Stimulated activated effector memory CD8-positive, alpha-beta T cell treated with anti-CD3 and anti-CD28 coated beads, Interleukin-12 subunit alpha, Interleukin-12 subunit beta, amount 100 ng/mL, for 72 hours (primary cell): ENCODE data around the gene PRR16.

Experiments used
- ATAC-seq: fragments of 150-1000 bp; cut with Tn5 transposase; 2 replicates; pipeline ENCODE4 v1.10.0; 2021
- DNase-seq, 2 donors: peaks; one replicate each; pipeline ENCODE4 v3.0.0; 2021 to 2022; ENCODE audit warnings: low spot score in 2 of 2
- H3K27ac Mint-ChIP-seq: one replicate; pipeline ENCODE4 v1.8.0; 2022; ENCODE audit warnings: mild to moderate bottlenecking, mixed read lengths
- H3K36me3 Mint-ChIP-seq: one replicate; pipeline ENCODE4 v1.8.0; 2022; ENCODE audit warnings: mild to moderate bottlenecking, mixed read lengths
- H3K4me1 Mint-ChIP-seq: one replicate; pipeline ENCODE4 v1.8.0; 2022; ENCODE audit warnings: mixed read lengths
- H3K4me3 Mint-ChIP-seq: one replicate; pipeline ENCODE4 v1.8.0; 2022; ENCODE audit warnings: mild to moderate bottlenecking, mixed read lengths
- H3K9me3 Mint-ChIP-seq: one replicate; pipeline ENCODE4 v1.8.0; 2022; ENCODE audit warnings: mixed read lengths

The PRR16 gene

DNA sequence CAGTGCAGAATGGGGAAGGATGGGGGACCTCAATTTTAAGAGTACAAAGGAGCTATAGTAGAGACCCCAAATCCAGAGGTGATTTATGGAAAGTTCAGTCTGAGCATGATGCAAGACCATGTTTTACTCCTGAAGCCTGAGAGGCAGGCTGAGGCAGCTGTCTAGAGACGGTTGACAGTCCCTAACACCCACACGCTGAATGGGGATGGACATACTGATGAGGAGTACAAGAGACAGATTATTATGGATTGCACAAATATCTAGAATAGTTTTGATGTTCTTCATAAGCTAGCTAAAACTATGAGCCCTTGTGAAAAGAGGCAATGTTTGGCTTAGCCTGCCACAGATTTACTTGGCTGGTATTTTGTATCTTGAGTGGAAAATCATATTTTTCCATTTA lies 64.5 kb downstream of the PRR16 start:
- ATAC-seq: no peak
- H3K4me3 Mint-ChIP-seq: no peak overlapping the region

GRCh38 chr5:120529386-120529785 lies 65.3 kb downstream of the PRR16 start:
- no peak for DNase-seq
- Mint-ChIP-seq H3K4me3 (no peak overlapping the region), H3K27ac (no peak overlapping the region), H3K36me3 (no peaks in the 10 kb centered on the region), H3K4me1 (no peaks in the 10 kb centered on the region), H3K9me3 (peaks cover 15% of the 10 kb centered on the region)
- no peak for ATAC-seq

More for the DNA sequence above, 64.5 kb downstream of the PRR16 start:
- Mint-ChIP-seq H3K36me3 (no peaks in the 10 kb centered on the region), H3K9me3 (peaks cover 14% of the 10 kb centered on the region), H3K27ac (no peak overlapping the region), H3K4me1 (no peaks in the 10 kb centered on the region)
- no peak for DNase-seq

DNA sequence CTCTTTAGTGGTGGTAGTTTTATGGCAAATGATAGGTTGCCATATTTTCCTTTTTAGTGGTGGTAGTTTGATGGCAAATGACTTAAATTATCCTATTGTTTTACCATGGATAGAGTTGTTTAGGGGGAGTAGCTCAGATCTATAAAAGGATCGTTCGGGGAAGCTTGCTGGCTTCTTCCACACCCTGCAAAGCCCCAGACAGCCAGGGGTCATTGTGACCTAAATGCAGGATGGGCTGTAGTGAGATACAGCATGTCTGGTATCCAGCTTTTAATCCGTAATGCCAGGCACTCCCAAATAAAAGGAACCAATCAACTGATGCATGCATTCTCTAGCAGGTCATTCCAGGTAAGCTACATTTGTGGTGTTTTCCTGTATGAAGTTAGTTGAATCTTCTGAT lies 67.1 kb downstream of the PRR16 start:
- ATAC-seq: no peak
- no peaks in the 10 kb centered on the region for H3K36me3 Mint-ChIP-seq
- H3K4me3 Mint-ChIP-seq: no peak overlapping the region
- no peaks in the 10 kb centered on the region for H3K4me1 Mint-ChIP-seq
- no peak for DNase-seq
- H3K27ac Mint-ChIP-seq: no peak overlapping the region
- peaks cover 15% of the 10 kb centered on the region for H3K9me3 Mint-ChIP-seq

DNA sequence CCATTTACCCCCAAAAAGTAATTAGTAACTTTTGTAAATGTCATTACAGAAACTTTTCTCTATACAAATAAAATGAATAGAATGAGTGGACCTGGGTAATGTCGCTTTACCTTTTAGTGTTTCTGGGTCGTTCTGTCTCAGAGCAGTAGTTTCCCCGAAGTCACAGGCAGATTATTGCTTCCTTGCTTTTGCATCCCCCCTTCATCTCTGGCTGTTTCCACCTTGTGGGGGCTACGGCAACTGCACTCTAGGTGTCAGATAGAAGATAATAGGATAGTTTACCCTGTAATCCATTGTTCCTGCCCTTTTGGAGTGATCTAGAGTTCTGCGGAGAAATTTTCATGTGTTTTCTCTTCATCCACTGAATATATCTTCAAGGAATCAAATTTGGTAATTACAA lies 68.7 kb downstream of the PRR16 start:
- no peak overlapping the region for H3K27ac Mint-ChIP-seq
- ATAC-seq (no peak), DNase-seq (no peak)
- H3K4me3 Mint-ChIP-seq: no peak overlapping the region
- H3K4me1 Mint-ChIP-seq: no peaks in the 10 kb centered on the region
- peaks cover 15% of the 10 kb centered on the region for H3K9me3 Mint-ChIP-seq
- no peaks in the 10 kb centered on the region for H3K36me3 Mint-ChIP-seq

DNA sequence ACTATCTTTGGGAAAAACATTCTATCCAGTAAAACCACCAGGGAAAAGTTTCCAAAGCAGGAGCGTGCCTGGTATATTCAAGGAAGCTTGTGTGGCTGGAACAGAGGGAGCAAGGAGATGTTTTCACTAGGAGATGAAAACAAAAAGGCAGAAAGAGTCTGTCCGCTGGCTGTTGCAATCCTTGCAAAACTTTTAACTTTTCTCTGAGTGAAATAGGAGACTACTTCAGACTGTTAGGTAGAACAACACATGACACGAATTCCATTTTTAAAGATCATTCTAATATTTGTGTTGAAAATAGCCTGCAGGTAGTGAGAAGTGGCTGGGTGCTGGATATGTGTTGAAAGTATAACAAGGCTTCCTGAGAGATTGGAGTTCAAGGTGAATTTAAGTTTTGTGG lies 69.5 kb downstream of the PRR16 start:
- no peaks in the 10 kb centered on the region for H3K4me1 Mint-ChIP-seq
- no peak for ATAC-seq
- H3K27ac Mint-ChIP-seq: no peak overlapping the region
- no peak for DNase-seq
- H3K9me3 Mint-ChIP-seq: peaks cover 10% of the 10 kb centered on the region
- no peak overlapping the region for H3K4me3 Mint-ChIP-seq
- no peaks in the 10 kb centered on the region for H3K36me3 Mint-ChIP-seq

DNA sequence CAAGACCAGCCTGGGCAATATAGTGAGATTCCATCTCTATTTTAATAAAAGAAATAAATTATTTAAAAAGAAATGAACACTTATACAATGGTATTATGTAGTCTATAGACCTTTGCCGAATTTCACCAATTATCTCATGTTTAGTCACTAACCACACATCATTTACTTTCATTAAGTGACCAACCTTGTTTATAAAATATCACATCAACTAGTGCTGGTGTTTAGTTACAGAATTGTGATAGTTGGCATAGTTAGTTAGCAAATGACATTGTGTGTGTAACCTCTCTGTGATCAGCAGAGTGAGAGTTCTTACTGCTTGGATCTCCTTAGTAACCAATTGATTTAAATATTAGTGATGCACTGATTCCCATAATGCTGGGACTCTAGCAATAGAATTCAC lies 71.8 kb downstream of the PRR16 start:
- ATAC-seq (no peak), DNase-seq (no peak)
- H3K27ac Mint-ChIP-seq: no peak overlapping the region
- peaks cover 9% of the 10 kb centered on the region for H3K9me3 Mint-ChIP-seq
- no peaks in the 10 kb centered on the region for H3K36me3 Mint-ChIP-seq
- no peak overlapping the region for H3K4me3 Mint-ChIP-seq
- H3K4me1 Mint-ChIP-seq: no peaks in the 10 kb centered on the region

GRCh38 chr5:120538149-120538548 lies 74.0 kb downstream of the PRR16 start:
- H3K4me1 Mint-ChIP-seq: no peaks in the 10 kb centered on the region
- ATAC-seq (no peak), DNase-seq (no peak)
- no peak overlapping the region for H3K4me3 Mint-ChIP-seq
- no peak overlapping the region for H3K27ac Mint-ChIP-seq
- H3K9me3 Mint-ChIP-seq: peaks cover 13% of the 10 kb centered on the region
- no peaks in the 10 kb centered on the region for H3K36me3 Mint-ChIP-seq

DNA sequence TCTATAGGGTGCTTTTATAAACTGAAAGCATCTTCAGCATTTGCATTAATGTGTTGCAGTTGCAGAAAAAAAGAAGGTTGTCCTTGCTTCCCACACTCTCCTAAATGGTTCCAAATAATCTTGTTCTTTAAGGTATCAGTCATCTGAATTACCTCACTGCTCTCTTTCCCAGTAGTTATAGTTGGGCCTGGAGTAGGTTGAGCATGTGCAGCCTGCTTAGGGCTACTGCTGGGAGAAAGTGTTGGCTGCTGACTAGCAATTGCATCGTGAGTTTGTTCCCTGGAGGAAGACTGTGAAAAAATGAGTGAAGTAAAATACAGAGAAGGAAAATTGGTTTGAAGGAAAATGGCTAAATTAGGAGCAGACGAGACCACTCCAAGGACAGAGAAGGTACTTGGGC lies 74.5 kb downstream of the PRR16 start:
- Mint-ChIP-seq H3K4me1 (no peaks in the 10 kb centered on the region), H3K4me3 (no peak overlapping the region), H3K9me3 (peaks cover 13% of the 10 kb centered on the region), H3K27ac (no peak overlapping the region), H3K36me3 (no peaks in the 10 kb centered on the region)
- ATAC-seq: no peak
- no peak for DNase-seq

GRCh38 chr5:120539471-120539870 lies 75.4 kb downstream of the PRR16 start:
- Mint-ChIP-seq H3K4me3 (no peak overlapping the region), H3K27ac (no peak overlapping the region), H3K4me1 (no peaks in the 10 kb centered on the region), H3K9me3 (peaks cover 9% of the 10 kb centered on the region), H3K36me3 (no peaks in the 10 kb centered on the region)
- no peak for DNase-seq
- no peak for ATAC-seq

DNA sequence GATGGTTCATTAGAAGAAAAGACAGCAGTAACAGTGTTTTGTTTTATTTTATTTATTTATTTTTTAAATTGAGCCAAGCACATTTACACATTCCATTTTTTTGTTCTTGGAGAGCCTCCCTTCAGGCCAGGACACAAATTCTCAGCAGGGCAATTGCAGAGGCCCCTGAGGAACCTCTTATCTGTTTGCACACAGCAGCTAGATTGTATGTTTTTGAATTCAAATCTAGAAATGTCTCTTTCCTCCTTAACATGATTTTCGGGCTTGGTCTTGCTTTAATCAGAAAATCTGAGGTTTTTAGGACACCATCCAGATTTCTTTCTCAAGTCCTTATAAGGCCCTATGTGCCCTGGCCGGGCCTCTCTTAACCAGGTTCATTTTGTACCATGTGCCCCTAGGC lies 76.0 kb downstream of the PRR16 start:
- Mint-ChIP-seq H3K9me3 (peaks cover 9% of the 10 kb centered on the region), H3K4me3 (no peak overlapping the region), H3K36me3 (no peaks in the 10 kb centered on the region), H3K27ac (no peak overlapping the region), H3K4me1 (no peaks in the 10 kb centered on the region)
- no peak for DNase-seq
- ATAC-seq: no peak

DNA sequence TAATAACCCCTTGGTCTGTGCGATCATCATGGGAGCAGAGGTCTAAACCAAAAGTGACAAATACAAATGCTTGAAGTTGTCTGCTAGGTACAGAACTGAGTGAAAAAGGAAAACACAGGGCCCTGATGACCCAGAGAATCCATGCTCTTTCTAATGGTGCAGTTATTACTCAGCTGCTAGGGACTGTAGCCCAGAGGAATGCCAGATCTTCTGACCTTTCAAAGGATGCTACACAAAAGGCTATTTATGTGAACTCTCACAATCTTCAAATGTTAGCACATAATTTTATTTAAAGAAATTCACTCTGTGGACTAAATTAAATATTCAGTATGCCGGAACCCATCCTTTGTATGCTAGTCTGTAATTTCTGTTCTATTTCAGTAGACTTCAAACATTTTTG lies 79.9 kb downstream of the PRR16 start:
- Mint-ChIP-seq H3K4me3 (no peak overlapping the region), H3K36me3 (no peaks in the 10 kb centered on the region), H3K4me1 (no peaks in the 10 kb centered on the region), H3K9me3 (peaks cover 9% of the 10 kb centered on the region), H3K27ac (no peak overlapping the region)
- ATAC-seq: no peak
- DNase-seq: no peak

- DNase-seq (no peak), ATAC-seq (no peak)
- Mint-ChIP-seq H3K4me1 (no peaks in the 10 kb centered on the region), H3K4me3 (no peak overlapping the region), H3K27ac (no peak overlapping the region), H3K36me3 (no peaks in the 10 kb centered on the region), H3K9me3 (peaks cover 9% of the 10 kb centered on the region)
Measured at GRCh38 chr5:120545007-120545406, 80.9 kb downstream of the PRR16 start.

GRCh38 chr5:120545951-120546350 lies 81.9 kb downstream of the PRR16 start:
- DNase-seq (no peak), ATAC-seq (no peak)
- H3K36me3 Mint-ChIP-seq: no peaks in the 10 kb centered on the region
- H3K9me3 Mint-ChIP-seq: peaks cover 7% of the 10 kb centered on the region
- H3K4me1 Mint-ChIP-seq: no peaks in the 10 kb centered on the region
- H3K27ac Mint-ChIP-seq: no peak overlapping the region
- H3K4me3 Mint-ChIP-seq: no peak overlapping the region

- peaks cover 6% of the 10 kb centered on the region for H3K9me3 Mint-ChIP-seq
- no peak overlapping the region for H3K4me3 Mint-ChIP-seq
- H3K4me1 Mint-ChIP-seq: no peaks in the 10 kb centered on the region
- DNase-seq (no peak), ATAC-seq (no peak)
- H3K27ac Mint-ChIP-seq: no peak overlapping the region
- no peaks in the 10 kb centered on the region for H3K36me3 Mint-ChIP-seq
Measured at GRCh38 chr5:120546922-120547321, 82.8 kb downstream of the PRR16 start.

DNA sequence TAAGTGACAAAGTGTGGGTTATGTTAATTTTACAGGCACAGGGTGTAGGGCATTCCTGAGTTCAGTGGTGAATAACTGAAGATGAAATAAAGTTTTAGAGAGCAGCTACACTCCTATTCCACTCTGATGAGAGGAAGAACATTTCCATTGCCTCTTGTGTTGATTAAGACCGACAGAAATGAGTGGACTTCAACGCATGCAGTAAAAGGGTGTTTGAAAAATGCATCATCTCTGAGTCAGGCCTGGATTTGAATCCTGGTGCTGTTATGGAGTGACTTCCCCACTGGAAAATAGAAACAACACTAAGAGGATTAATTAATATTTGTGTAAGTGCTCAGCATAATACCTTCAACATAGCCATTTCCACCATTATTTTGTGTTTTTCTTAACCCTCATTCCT lies 86.3 kb downstream of the PRR16 start:
- DNase-seq (no peak), ATAC-seq (no peak)
- Mint-ChIP-seq H3K4me1 (no peaks in the 10 kb centered on the region), H3K27ac (no peak overlapping the region), H3K36me3 (no peaks in the 10 kb centered on the region), H3K4me3 (no peak overlapping the region), H3K9me3 (peaks cover 6% of the 10 kb centered on the region)

- DNase-seq: no peak
- Mint-ChIP-seq H3K9me3 (peaks cover 9% of the 10 kb centered on the region), H3K4me3 (no peak overlapping the region), H3K27ac (no peak overlapping the region), H3K36me3 (no peaks in the 10 kb centered on the region), H3K4me1 (no peaks in the 10 kb centered on the region)
- no peak for ATAC-seq
Measured at GRCh38 chr5:120552638-120553037, 88.5 kb downstream of the PRR16 start.

DNA sequence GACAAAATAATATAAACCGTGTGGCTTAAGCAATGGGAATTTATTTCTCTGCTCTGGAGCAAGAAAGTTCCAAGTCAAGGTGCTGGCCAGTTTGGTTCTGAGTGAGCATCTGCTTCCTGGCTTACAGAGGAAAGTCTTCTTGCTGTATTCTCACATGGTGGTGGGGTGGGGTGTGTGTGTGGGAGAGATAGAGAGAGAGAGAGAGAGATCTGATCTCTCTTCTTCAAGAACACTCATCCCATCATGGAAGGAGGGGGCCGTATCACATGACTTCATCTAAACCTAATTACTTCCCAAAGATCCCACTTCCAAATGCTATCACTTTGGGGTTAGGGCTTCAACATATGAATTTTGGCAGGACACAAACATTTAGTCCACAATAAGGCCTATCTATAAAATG lies 91.2 kb downstream of the PRR16 start:
- Mint-ChIP-seq H3K4me1 (no peaks in the 10 kb centered on the region), H3K27ac (no peak overlapping the region), H3K36me3 (no peaks in the 10 kb centered on the region), H3K9me3 (peaks cover 9% of the 10 kb centered on the region), H3K4me3 (no peak overlapping the region)
- ATAC-seq (no peak), DNase-seq (no peak)
